Mucosa of gallbladder (tissue), 1 donor: Measurements from ENCODE around the gene SPRYD7. TPM values are rescaled to one million over a fixed set of nuclear protein-coding genes. Genes with fewer than 3 reads are reported as not detected.
"Not testable (repeated sequence)": the region's sequence is repeated elsewhere in the genome, so short reads cannot be mapped to it uniquely, and the experiment has no call there.

ENCODE experiments used
- DNase-seq: peaks from one replicate; pipeline ENCODE4 v3.0.0-alpha.2; 2020; ENCODE audit warnings: low spot score
- total RNA-seq: library from RNA; stranded (reverse); gene quantifications from one replicate; pipeline ENCODE4 v1.2.1, GENCODE V29; 2021
- donor health status: DM: no; HTN: no; CAD: no.

The SPRYD7 gene
- total RNA-seq, 1 donor from 2014 or later: 6.3 TPM

DNA sequence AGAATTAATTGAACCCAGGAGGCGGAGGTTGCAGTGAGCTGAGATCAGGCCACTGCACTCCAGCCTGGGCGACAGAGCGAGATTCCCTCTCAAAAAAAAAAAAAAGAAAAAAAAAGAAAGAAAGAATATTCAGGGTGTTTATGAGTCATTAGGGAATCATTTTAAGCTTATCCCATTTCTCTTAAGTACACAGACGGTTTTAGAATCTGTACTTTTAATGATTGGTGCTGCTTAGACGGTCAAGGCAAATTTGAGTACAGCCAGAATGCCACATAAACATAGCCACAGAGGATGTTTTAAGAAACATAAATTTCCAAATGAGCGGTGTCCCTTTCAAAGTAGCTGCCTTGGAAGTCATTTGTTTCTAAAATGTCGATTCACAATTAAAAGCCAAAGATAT, 2.6 kb downstream of the SPRYD7 start:
- no peak for DNase-seq

DNA sequence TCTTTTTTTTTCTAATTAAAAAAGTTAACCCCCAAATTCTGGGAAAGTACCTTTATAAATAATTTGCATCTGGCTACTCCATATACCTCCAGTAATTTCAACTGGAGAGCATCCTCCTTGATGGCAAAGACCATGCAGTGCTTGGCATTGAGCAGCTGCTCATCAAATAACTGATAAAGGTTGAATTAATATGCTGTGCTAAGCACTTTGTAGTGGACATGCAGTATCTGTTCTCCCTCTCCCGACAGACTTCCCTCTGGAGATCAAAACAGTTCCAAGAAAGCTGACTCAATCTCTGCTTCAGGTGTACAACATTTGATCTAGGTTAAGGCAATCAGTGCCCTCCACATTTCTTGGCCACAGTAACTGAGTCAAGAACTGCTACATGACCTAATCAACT, 3.3 kb downstream of the SPRYD7 start:
- DNase-seq: no peak

DNA sequence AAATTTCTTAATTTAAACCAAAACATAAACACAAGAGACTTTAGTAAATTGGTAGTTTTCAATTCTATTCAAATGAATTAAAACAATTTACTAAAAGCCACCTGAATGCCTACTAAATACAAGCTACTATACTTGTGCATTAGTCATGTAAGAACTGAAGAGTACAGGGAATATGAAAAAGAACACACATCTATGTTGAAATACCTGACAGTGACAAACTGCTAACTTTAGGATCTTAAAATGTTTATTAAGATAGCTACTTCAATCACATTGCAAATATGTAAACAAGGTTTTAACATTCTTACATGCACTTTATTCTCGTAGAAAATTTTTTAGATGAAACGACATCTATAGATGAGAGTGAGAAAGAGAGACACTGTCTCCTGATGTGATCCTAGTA, 4.1 kb downstream of the SPRYD7 start:
- DNase-seq: no peak

DNA sequence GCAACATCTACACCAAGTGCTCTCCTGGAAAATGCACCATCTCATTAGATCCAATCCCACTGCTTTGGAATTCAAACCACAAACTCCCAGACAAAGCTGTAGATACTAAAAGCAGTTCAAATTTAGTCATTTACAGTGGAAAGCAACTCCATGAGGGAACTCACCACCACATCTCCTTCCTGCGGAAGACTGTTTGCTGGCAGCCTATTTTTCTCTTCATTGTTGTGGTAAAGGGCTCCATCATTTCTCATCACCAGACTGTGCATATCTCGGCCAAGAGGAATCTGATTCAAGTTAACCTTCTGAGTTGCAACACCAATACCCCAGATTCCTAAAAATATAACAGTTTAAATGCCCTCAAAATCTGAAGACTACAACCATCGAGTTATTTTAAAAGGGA, 8.4 kb downstream of the SPRYD7 start:
- DNase-seq: no peak

DNA sequence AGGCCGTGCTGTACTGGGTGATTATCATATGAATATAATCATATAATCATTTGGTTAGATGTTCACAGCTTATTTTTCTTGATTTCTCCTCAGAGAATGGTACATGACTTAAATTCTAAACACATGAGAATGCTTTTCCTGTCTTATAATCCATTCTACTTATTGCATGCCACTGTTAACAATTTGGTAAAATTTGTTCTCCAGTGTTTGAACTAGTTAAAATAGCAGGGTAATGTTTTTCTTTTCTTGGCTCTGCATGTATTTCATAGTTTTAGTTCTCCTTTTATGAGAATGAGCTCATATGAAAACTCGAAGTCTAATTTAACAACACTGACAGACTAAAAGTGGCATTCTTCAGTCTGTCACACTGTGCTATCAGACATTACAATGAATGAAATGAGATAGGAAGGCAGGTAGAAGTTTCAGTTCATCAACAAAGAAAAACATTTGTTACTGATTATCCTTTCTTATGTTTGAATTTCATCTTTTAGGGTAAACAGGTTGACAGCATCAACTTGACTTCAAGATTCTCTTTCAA, 10.2 kb downstream of the SPRYD7 start:
- no peak for DNase-seq

DNA sequence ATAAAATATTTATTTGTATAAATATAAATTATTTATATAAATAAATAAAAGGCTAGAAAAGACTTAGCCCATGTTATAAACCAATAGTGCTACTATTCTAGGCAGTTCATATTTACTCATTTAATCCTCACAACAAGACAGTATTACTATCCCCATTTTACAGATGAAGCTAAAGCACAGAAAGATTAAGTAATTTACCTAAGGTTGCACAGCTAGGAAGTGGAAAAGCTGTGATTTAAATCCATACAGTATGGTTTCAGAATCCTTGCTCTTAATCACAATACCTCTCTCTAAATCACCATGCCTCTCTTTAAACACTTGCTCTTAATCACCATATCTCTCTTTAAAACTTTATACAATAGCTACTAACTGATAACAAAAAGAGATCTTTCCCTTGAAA, 13.8 kb downstream of the SPRYD7 start:
- DNase-seq: no peak

DNA sequence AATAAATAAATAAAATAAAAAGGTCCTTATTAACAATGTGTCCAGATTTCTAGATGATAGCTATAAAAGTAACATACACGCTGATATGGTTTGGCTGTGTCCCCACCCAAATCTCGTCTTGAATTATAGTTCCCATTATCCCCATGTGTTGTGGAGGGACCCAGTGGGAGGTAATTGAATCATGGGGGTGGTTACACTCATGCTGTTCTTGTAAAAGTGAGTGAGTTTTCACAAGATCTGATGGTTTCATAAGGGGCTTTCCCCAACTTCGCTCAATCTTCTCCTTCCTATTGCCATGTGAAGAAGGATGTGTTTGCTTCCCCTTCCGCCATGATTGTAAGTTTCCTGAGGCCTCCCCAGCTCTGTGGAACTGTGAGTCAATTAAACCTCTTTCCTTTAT, 15.2 kb downstream of the SPRYD7 start:
- not testable (repeated sequence) for DNase-seq

DNA sequence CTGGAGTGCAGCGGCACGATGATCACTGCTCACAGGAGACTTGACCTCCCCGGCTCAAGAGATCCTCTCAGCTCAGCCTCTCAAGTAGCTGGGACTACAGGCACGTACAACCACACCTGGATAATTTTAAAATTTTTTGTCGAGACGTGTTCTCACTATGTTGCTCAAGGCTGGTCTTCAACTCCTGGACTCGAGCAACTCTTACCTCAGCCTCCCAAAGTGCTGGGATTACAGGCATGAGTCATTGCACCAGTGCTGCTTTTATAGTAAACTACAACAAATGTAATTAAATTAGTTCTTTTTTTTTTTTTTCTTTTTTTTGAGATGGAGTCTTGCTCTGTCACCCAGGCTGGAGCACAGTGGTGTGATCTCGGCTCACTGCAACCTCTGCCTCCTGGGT, 18.0 kb downstream of the SPRYD7 start:
- DNase-seq: not testable (repeated sequence)

DNA sequence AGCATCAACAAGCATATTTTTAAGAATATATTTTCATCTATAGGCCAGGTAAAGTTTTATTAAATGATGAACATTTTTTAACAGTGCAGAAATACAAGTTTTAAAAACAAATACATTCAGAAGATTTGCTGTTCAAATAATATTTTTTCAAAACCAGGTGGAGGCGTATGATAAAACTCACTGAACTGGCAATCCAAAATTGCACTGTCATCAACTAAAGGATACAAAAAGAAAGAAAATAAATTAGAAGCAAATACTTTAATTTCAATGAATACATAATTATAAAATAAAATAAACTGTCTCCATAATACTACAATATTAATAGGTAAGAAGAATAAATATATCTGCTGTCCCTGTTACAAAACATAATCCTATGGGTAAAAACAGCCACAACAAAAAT, 21.2 kb downstream of the SPRYD7 start:
- DNase-seq: no peak

DNA sequence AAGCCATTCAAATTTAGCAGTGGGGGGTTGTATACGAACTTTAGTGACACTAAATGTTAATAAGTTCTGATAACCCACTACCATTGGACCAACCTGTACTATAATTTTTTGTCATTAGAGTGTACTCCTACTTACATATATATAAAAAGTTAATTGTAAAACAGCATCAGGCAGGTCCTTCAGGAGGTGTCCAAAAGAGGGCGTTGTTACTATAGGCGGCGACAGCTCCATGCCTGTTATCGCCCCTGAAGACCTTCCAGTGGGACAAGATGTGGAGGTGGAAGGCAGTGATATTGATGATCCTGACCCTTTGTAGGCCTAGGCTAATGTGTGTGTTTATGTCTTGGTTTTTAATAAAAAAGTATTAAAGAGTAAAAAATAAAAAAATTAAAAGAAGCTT, 27.5 kb downstream of the SPRYD7 start:
- DNase-seq: no peak

DNA sequence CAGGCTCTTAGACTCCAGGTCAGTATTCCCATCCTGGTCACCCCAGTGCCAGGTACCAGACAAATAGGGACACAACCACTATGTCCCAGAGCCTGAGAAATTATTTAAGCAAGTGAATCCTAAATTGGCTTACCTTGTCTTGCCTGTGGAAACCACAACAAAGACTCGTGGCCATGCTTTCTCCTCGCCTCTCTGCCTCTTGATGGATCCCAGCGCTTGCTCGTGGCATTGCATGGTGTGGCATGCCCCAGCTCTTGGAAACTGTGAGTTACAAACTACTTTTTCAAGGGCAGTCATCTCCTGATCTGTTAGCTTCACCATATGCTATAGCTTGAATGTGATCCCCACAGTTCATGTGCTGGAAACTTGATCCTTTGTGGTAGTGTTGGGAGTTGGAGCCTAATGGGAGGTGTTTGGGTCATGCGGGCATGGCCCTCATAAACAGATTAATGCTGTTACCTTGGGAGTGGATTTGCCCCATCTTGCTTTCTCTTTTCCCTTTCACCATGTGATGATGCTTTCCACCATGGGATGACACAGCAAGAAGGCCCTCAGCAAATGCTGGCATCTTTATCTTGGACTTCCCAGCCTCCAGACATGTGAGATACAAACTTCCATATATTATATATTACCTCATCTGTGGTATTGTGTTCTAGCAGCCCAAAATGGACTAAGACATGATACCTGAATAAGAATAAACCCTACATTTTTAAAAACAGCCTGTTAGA, 31.2 kb downstream of the SPRYD7 start:
- DNase-seq: no peak

DNA sequence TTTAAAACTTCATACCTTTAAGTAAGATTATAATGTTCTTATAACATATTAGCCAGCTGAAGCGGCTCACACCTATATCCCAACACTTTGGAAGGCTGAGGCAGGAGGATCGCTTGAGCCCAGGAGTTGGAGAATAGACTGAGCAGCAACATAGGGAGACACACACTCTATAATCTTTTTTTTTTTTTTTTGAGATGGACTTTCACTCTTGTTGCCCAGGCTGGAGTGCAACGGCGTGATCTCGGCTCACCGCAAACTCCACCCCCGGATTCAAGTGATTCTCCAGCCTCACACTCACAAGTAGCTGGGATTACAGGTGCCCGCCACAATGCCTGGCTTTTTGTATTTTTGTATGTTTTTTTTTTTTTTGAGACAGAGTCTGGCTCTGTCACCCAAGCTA, 37.3 kb downstream of the SPRYD7 start:
- no peak for DNase-seq

DNA sequence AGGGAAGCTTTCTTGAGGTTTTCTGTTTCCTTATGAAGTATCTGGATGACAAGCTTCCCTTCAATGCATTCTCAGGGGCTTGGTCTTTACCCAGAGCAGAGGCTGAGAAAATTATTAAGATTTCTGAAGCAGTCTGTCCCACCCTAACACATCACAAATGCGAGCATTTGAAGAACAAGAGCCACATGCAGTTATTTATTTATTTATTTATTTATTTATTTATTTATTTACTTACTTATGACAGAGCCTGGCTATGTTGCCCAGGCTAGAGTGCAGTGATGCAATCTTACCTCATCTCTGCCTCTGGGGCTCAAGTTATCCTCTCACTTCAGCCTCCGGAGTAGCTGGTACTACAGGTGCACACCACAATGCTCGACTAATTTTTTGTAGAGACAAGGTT, 38.4 kb downstream of the SPRYD7 start:
- no peak for DNase-seq

DNA sequence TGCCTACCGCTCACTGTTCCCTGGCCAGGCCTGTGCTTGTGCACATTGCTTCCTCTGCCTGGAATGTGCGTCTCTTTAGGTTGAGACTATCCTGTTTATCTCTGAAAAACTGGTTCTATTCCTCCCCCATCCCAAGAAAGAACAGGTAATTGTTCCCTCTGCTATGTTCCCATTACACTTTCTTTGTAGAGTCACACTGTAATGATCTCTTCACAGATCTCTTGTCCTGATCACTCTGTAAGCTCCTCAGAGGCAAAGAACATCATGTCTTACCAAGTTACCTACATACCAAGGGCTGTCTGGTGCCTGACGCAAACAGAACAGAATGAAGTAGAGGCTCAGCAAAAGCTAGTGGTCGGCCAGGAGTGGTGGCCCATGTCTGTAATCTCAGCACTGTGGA, 40.3 kb downstream of the SPRYD7 start:
- DNase-seq: no peak

DNA sequence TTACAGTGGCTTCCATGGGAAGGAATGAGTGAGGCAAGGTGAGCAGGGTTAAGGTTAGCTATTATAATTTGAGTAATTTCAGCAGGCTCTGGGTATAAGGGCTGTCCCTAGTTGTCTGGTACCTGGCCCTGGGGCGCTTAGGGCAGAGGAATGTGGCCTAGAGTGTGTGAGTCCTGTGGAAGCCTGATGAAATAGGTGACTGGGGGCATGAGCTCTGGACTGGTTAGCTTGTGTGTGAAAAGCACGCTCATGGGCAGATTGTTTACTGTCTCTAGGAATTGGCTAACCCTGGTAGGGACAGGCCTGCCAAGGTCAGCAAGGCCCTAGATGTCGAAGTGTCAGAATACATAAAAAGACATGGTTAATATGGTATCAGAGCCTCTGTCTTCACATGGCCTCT, 42.5 kb downstream of the SPRYD7 start:
- no peak for DNase-seq

DNA sequence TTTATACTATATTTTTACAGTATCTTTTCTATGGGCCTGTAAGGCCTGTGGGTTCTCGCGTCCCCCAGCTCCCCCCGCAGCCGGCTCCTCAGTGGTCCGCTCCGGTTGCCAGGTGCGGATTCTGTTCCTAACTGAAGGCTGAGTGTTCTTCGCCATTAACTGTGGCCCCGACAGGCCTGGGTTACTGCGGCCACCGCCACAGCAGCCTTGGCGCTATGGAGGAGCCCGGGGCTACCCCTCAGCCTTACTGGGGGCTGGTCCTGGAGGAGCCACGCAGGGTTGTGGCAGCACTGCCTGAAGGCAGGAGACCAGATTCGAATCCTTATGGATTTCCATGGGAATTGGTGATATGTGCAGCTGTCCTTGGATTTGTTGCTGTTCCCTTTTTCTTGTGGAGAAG, 45.8 kb downstream of the SPRYD7 start:
- DNase-seq: no peak

DNA sequence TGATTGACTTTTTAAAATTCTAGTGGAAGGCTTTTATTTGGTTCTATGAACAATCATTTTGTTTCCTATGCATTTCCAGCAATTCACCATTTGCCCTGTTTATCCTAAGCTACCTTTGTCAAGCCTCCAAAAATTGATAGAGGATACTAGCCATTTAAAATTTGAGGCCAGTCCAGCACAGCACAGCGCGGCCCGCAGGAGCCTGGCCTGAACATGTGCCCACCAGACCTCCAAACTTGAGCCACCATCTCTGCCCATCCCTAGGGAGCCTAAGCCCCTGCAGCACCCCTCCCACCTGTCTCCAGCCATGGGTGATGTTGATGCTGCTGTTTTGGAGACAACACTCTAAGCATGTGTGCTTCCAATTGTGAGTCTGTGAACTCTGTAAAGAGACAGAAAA, 57.5 kb downstream of the SPRYD7 start:
- DNase-seq: no peak

DNA sequence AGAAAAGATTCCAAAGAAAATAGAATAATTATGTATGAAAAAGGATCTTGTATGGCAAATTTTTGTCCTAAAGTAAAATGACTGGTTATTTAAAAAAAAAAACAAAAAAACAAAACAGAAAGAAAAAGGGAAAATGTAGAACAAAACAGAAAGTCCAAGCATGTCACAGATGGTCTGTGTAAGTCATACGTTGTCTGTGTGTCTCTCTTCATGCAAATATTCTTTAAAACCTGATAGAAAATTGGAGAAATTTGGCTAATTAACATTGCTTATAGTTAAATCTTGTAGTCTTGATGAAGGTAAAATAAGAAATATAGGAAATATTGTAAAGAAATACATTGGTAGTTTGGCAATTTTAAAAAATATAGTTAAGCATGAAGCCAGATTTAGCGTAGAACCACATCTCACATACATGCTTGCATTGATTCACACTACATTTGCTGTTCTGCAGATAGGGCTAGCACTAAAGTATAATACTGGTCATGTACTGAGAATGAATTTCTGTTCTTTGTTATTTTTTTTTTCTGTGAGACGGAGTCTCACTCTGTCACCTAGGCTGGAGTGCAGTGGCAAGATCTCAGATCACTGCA, 58.4 kb downstream of the SPRYD7 start:
- DNase-seq: no peak

DNA sequence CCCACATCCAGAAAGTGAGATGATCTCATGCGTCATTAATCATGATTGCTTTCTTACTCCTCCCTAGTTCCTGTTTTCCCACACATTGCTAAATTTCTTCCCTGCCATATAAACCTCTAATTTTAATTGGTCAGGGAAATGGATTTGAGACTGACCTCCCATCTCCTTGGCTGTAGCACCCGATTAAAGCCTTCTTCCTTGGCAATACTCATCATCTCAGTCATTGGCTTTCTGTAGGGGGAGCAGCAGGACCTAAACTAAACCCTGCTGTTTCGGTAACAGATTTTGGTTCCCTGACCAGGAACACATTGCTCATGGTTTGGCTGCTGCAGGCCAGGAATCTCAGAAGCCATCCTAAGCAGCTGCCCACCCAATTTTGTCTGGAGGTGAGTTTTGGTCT, 61.7 kb downstream of the SPRYD7 start:
- no peak for DNase-seq

DNA sequence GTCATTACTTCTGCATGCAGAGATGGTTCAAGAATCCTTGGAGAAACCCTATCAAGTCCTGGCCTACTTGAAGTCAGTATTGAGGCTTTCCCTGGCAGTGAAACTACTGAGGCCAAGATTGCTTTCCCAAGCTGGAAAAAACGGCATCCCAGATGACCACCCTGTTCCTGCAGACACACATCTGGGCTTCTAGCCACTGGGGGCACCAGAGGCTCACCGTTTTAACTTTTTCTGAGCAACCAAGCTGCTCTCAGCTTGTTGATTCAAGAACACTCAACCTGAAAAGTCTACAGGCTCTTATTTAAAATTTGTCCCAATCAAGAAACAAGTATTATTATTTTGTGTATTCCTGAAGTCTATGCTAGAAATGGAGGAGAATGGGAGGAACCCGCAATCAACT, 66.6 kb downstream of the SPRYD7 start:
- no peak for DNase-seq

DNA sequence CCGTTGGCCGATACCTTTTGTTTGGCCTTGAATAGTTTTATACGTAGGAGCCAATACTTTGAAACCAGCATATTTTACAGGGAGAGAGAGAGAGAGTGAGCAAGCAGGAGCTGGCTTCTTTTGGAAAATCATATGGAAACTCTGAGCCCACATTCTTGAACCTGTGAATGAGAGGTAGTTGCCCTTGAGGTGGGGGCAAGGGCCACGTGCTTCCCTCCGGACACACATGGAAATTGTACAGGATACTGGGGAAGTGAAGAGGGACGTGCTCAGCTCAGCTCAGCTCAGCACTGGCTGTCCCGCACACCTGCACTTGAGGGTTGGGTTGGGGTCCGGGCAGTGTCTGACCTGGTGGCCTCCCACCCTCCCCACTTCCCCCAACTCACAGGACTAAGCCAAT, 68.3 kb downstream of the SPRYD7 start:
- DNase-seq: no peak

DNA sequence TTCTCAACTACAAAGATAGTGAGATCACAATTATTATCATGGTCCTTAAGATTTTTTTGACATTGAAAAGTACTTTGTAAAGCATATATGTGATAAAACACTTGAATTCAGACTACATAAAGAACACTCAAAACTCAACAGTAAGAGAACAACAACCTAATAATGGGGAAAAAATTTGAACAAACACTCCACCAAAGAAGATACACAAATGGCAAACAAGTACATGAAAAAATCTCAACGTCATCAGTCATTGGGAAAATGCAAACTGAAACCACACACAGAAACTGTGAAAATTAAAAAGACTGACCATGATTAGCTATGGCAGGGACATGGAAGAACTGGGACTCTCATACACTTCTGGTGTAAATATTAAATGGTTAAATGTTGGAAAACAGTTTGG, 70.9 kb downstream of the SPRYD7 start:
- no peak for DNase-seq

DNA sequence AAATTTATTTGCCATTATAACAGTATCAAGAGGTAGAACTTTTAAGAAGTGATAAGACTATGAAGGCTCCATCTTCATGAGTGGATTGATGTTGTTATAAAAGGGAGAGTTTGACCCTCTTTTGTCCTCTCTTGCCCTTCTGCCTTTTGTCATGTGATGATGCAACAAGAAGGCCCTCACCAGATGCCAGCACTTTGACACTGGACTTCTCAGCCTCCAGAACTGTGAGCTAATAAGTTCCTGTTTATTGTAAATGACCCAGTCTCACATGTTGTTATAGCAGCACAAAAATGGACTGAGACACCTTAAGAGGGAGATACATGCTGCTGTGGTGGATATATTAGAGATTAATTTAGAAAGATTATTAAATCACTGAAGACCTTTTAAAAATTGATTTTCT, 71.6 kb downstream of the SPRYD7 start:
- DNase-seq: no peak
